ENCODE measurements around the gene NPIPB8.
"Not testable (repeated sequence)": the region's sequence is repeated elsewhere in the genome, so short reads cannot be mapped to it uniquely, and the experiment has no call there.

Gene NPIPB8

GRCh38 chr16:28704246-28704645, 66.4 kb downstream of the NPIPB8 start:
- not testable (repeated sequence) for H3K4me3 ChIP-seq (ENCODE audit: low read length in 2 of 2); H3K9ac ChIP-seq (ENCODE audit: low read depth, low read length, poor library complexity); H3K4me1 ChIP-seq (ENCODE audit: control insufficient read depth in 2 of 2, insufficient read depth in 1 of 2, low read depth in 1 of 2, low read length in 2 of 2); H3K79me1 ChIP-seq (ENCODE audit: low read depth, low read length); H2AFZ ChIP-seq (ENCODE audit: low read length); H4K8ac ChIP-seq (ENCODE audit: low read depth, low read length); H2BK120ac ChIP-seq (ENCODE audit: low read depth, low read length); H3K14ac ChIP-seq (ENCODE audit: low read length); H2BK5ac ChIP-seq (ENCODE audit: low read length); H2BK12ac ChIP-seq (ENCODE audit: low read length); H3K27me3 ChIP-seq (ENCODE audit: control insufficient read depth in 3 of 3, insufficient read depth in 3 of 3, low read depth in 1 of 3, low read length in 3 of 3); H3K23ac ChIP-seq (ENCODE audit: low read depth, low read length, poor library complexity); H2BK15ac ChIP-seq (ENCODE audit: low read length); H3K9me3 ChIP-seq (replicated peaks in 1 of 2; ENCODE audit: control insufficient read depth in 2 of 2, insufficient read depth in 1 of 2, low read depth in 1 of 2, low read length in 2 of 2); H3K18ac ChIP-seq (ENCODE audit: low read length); H3K27ac ChIP-seq (replicated peaks; ENCODE audit: low read length); H3K4me2 ChIP-seq (ENCODE audit: insufficient read depth, low read length, poor library complexity, severe bottlenecking); H3K36me3 ChIP-seq (replicated peaks in 1 of 2; ENCODE audit: control insufficient read depth in 2 of 2, insufficient read depth in 2 of 2, low read length in 2 of 2); H2AK5ac ChIP-seq (ENCODE audit: low read depth, low read length); DNase-seq (ENCODE audit: low spot score); H4K91ac ChIP-seq (ENCODE audit: low read depth, low read length, poor library complexity); H3K4ac ChIP-seq (ENCODE audit: low read length)
- no CpG with 5 or more reads among the region's 7 CpGs for WGBS, 2 donors (ENCODE audit: extremely low coverage in 2 of 2, insufficient read length in 2 of 2, insufficient replicate concordance in 1 of 2)
